HG02943 (cell line): ENCODE data around the gene YWHAE.
"Not testable (repeated sequence)": the region's sequence is repeated elsewhere in the genome, so short reads cannot be mapped to it uniquely, and the experiment has no call there.

Experiments
- ATAC-seq: cut with Tn5 transposase; IDR thresholded peaks from one replicate; pipeline ENCODE4 v1.9.1; 2021; ENCODE audit warnings: mild to moderate bottlenecking, low read depth, moderate library complexity; ENCODE audit not compliant: unreplicated experiment

The YWHAE gene

GRCh38 chr17:1399679-1400512, at the start of gene YWHAE:
Gene YWHAE, minus strand, starts transcription at chr17:1400222. Its CDS starts 112 bp downstream, at chr17:1400110.
- peak; percentile 77 for ATAC-seq

GRCh38 chr17:1449412-1449967, 49.5 kb upstream of the YWHAE start:
- no peak for ATAC-seq

GRCh38 chr17:1447052-1447451, 47.0 kb upstream of the YWHAE start:
- no peak for ATAC-seq

GRCh38 chr17:1446201-1446600, 46.2 kb upstream of the YWHAE start:
- no peak for ATAC-seq

GRCh38 chr17:1445695-1446094, 45.7 kb upstream of the YWHAE start:
- ATAC-seq: not testable (repeated sequence)

GRCh38 chr17:1442721-1443120, 42.7 kb upstream of the YWHAE start:
- ATAC-seq: not testable (repeated sequence)

- no peak for ATAC-seq
Observed at GRCh38 chr17:1442187-1442586, 42.2 kb upstream of the YWHAE start.

GRCh38 chr17:1440921-1441320, 40.9 kb upstream of the YWHAE start:
- ATAC-seq: no peak

- no peak for ATAC-seq
Observed at GRCh38 chr17:1438593-1439083, 38.6 kb upstream of the YWHAE start.

GRCh38 chr17:1435326-1435725, 35.3 kb upstream of the YWHAE start:
- no peak for ATAC-seq

- no peak for ATAC-seq
Observed at GRCh38 chr17:1434150-1434549, 34.1 kb upstream of the YWHAE start.

GRCh38 chr17:1431631-1432104, 31.6 kb upstream of the YWHAE start:
- ATAC-seq: no peak

GRCh38 chr17:1423456-1424135, 23.6 kb upstream of the YWHAE start:
- ATAC-seq: no peak

GRCh38 chr17:1422885-1423284, 22.9 kb upstream of the YWHAE start:
- no peak for ATAC-seq

GRCh38 chr17:1421470-1421869, 21.4 kb upstream of the YWHAE start:
- no peak for ATAC-seq

GRCh38 chr17:1420981-1421380, 21.0 kb upstream of the YWHAE start:
- no peak for ATAC-seq

GRCh38 chr17:1420163-1420562, 20.1 kb upstream of the YWHAE start:
- no peak for ATAC-seq

GRCh38 chr17:1418476-1418875, 18.5 kb upstream of the YWHAE start:
- ATAC-seq: not testable (repeated sequence)

GRCh38 chr17:1416414-1416813, 16.4 kb upstream of the YWHAE start:
- ATAC-seq: no peak

GRCh38 chr17:1414634-1415033, 14.6 kb upstream of the YWHAE start:
- ATAC-seq: no peak

- no peak for ATAC-seq
Observed at GRCh38 chr17:1414001-1414574, 14.1 kb upstream of the YWHAE start.
